ENCODE data around the gene A3GALT2.

The A3GALT2 gene

GRCh38 chr1:33269621-33270020 lies 51.3 kb downstream of the A3GALT2 start:
- DNase-seq = no peak

GRCh38 chr1:33268927-33269610 lies 51.8 kb downstream of the A3GALT2 start:
- peak; percentile 19 for DNase-seq

DNA sequence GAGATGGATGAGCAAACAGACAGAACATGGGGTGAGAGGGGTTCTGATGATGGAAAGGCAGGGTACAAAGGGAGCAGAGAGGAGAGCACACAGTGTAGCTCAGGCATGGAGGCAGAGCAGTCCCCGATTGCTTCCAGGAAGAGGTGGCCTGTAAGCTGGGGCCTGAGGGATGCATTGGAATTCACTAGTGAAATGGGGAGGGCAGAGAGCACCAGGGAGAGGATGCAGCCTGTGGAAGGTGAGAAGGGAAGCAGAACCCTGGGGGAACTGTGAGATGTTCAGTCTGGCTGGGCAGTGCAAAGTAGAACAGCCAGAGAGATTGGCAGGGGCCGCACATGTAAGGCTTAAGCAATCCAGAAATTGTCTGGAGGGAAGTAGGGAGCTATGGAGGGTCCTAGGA lies 52.4 kb downstream of the A3GALT2 start:
- DNase-seq = peak; percentile 36

- no peak for DNase-seq
Observed at GRCh38 chr1:33267468-33268205, 53.3 kb downstream of the A3GALT2 start.

DNA sequence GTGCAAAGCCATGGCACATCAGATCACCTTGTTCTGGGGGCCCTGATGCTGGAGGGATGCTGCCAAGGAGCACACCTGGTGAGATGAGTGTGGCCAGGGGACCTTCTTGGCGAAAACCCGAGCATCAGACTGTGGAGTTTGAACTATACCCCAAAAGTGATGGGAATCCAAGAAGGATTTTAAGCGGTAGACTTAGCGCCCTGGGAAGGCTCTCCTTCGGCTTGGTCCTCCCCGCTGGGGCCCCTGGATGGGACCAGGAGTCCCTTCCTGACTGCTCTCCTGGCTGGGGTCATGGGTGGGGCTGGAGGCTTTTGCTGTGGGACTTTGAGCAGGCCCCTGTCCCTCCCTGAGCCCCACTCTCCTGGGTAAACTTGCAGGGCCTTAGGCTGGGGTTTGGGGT lies 54.1 kb downstream of the A3GALT2 start:
- no peak for DNase-seq

DNA sequence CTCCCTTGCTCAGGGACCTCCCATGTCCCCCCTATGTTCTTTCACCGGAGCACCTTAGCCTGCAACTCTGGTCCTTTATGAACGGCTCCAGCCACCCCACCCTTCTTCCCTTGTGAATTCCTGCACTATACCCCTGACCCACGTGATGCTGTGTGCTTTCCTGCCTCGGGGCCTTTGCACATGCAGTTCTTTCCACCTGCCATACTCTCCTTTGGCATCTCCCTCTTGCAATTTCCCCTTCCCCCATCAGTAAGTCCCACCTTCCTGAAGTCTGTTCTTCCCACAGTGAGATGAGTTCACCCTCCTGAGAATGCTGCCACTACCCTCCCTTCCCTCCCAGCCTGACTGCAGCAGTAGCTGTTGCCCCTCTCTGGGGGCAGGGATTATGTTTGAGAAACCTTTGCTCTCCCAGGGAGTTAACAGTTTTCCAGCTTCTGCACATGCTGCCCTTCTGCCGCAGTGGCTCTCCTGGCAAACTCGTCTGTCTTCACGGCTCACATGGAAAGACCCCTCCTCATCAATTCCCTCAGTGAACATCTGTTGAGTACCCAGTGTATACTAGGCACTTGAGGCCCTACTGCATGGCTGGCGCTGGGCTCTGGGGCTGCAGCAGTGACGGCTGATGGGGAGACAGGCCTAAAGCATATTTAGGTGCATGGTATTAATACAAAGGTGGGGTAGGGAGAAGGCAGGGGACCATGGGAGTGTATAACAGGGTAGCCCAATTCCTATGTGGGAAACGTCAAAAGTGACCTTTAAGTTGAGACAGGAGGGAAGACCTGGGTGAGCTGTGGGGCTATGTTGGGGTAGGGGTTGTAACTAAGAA lies 54.9 kb downstream of the A3GALT2 start:
- DNase-seq = no peak

DNA sequence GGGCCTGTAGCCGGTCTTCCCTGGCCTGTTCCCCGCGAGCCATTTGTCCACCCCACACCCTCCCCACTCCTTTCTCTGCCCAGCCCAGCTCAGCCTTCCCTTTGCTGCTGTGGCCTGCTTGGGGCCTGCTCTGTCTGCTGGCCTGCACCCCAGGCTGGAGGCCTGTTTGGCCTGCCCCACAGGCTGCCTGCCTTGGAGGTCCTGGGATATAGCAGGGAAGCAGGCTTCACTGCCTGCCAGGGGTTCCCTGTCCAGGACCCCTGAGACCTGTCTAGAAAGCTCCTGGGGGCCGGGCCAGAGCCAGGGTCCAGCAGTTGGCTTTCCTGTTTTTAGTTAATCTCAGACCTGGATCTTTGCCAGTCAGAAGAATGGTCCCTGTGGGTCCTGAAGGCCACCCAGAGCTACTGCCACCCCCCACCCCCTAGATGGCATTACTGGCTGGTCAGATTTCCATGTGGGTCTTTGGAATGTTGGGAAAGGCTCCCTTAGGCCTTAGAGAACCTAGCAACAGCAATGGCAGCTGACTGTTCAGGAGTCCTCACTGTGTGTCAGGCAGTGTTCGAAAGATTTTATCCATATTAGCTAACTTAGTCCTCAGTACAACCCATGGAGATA lies 56.9 kb downstream of the A3GALT2 start:
- DNase-seq = no peak

DNA sequence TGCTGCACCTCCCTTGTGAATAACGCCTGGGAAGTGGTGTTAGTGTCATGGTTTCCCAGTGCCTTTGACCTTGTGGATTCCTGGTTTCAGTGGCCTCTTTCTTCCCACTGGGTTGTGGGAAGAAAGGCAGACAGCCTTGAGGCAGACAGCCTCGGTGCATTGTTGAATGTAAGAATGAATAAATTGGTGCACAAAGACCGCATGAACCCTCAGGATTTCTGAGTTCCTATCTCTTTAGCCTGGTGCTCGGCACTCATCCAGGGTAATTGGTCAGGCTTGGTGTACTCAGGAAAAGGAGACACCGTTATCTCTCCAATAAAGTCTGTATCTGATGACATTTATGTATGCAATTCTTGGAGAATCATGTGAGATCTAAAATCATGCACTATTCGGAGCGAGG lies 59.6 kb downstream of the A3GALT2 start:
- DNase-seq = no peak

GRCh38 chr1:33260439-33260838 lies 60.5 kb downstream of the A3GALT2 start:
- no peak for DNase-seq

- no peak for DNase-seq
Observed at GRCh38 chr1:33259879-33260278, 61.0 kb downstream of the A3GALT2 start.

DNA sequence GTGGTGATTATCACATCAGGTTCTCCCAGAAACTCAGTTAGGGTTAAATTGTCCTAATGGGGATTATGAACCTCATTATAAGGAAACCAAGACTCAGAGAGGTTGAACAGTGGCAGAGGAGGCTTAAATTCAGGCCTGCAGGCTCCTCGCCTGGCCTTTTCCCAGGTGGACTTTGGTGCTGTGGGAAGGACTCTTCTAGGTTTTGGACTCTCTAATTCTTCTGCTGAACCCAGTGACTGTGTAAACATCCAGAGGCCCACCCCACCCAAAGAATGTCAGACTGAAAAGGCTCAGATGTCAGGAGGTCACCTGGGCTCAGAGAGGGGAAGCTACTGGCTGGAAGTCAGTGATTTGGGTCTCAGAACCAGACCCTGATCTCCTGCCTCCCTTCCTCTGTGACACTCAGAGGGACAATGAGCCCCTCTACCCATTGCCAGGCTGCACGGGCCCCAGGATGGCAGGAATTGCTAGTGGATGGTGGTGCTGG lies 62.1 kb downstream of the A3GALT2 start:
- no peak for DNase-seq

DNA sequence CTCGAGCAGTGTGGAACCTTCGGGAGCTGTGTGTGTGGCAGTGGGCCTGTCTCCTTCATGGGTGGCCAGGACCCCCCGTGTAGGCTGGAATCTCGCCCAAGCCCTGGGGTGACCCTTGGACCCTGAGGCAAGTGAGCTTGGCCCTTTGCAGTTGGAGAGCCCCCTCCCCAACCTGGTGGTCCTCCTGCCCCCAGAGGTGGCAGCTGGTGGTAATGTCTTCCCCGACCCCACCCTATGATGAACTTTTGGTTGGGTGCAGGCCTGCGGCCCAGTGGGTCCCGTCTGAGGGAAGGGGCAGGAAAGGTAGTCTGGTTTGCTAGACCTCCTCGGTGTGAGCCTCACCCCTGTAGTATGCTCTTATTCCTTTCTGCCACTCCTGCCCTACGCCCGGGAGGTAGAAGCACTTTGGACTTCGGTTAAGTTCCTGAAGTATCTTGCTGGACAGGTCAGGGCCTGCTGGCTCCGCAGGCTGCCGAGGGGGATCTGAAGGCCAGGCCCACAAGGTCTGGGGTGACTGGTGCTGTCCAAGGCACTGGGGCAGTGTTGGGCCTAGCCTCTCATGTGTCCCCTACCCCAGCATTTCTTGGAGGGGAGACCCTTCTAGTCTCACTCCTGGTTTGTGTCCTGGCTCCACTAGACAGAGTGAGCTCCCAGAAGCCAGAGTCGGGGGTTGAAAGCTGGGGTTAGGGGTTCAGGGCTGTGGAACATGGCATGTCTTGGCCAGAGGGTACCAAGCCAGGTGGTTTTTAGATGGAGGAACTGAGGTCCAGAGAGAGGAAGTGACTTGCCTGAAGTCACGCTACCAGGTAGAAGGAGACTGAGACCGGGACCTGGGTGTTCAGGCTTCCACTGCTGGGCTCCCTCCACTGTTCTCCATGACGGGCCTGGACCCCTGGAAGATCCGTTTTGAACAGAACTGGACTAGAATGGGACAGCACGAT lies 62.9 kb downstream of the A3GALT2 start:
- no peak for DNase-seq

DNA sequence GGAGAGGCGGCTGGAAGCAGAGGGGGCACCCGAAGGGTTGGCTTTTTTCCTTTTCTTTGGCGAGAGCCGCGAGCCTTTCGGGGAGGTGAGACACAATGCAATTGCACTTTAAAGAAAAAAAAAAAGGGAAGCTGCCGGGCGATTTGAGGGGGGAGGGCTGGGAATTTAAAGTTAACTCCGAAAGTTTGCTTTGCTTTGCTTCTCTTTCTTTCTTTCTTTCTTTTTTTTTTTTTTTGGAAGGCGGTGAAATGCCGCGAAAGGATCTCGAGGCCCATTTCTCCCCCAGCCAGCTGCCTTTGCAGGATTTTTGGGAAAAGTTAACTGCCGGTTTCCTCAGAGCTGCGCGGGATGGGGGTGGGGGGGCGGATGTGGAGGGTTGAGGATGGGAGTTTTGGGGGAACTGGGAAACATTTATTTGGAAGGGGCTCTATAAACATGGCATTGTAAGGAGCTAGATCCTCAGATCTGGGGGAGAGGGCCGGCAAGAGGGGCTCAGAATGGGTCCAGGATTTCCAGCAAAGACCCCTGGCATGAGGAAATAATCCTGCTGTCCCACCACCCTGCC lies 63.6 kb downstream of the A3GALT2 start:
- DNase-seq = no peak
